HG03432 (cell line): Measurements from ENCODE around the gene AKAP1.

Experiments used
- ATAC-seq: cut with Tn5 transposase; IDR thresholded peaks from one replicate; pipeline ENCODE4 v1.9.1; 2021; ENCODE audit warnings: mild to moderate bottlenecking, moderate library complexity; ENCODE audit not compliant: unreplicated experiment

The AKAP1 gene

DNA sequence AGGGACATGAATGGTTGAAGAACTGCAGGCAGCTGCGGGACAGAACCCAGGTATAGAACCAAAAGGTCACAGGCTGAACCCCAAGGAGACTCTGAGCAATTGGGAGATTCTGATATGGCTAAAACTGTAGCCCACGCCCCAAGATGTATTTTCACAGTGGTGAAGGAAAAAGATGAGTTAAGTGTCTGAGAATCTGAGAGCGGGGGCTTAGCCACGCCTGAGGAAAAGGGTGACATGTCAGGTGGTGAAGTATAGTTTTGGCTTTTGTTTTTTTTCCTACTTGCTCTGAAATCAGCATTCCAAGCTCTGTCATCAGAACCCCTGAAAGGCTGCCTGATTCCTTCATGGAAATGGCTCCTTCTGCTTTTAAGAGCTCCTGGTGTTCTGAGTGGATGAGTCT, 73.3 kb downstream of the AKAP1 start:
- no peak for ATAC-seq

DNA sequence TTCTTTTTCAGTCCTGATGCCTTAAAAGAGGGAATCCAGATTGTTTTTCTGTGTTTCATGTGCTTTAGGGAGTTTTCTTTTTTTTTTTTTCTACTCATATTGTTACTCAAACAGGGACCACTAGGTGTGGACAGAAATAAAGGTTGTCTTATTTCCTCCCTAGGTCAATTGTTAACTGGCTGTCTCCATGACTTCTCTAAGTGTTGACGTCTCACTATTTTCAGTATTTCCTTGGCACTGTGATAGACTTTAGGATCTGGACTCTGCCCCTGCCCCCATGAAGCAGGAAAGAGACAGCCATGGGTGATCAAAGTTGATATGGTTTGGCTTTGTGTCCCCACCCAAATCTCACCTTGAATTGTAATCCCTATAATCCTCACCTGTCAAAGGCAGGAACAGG, 73.7 kb downstream of the AKAP1 start:
- no peak for ATAC-seq

DNA sequence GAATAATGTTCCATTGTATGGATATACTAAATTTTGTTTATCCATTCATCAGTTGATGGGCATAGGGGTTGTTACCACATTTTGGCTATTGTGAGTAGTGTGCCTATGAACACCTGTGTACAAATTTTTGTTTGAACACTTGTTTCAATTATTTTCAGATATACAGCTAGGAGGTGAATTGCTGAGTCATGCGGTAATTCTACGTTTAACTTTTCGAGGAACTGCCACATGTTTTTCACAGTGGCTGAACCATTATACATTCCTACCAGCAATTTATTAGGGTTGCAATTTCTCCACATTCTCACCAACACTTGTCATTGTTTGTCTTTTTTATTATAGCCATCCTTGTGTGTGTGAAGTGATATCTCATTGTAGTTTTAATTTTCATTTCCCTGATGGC, 75.6 kb downstream of the AKAP1 start:
- ATAC-seq, result no peak

DNA sequence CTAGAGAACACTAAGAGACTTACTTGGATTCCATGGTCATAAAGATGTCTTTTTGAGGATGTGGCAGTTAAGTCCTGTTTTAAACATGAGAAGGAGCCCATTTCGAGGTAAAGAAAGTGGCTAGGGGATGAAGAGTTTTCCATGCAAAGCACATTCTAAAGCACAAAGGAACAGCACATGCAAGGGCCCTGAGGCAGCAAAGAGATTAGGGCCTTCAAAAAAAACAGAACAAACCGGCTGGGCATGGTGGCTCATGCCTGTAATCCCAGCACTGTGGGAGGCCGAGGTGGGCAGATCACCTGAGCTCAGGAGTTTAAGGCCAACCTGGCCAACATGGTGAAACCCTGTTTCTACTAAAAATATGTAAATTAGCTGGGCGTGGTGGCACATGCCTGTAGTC, 79.8 kb downstream of the AKAP1 start:
- ATAC-seq, result no peak

DNA sequence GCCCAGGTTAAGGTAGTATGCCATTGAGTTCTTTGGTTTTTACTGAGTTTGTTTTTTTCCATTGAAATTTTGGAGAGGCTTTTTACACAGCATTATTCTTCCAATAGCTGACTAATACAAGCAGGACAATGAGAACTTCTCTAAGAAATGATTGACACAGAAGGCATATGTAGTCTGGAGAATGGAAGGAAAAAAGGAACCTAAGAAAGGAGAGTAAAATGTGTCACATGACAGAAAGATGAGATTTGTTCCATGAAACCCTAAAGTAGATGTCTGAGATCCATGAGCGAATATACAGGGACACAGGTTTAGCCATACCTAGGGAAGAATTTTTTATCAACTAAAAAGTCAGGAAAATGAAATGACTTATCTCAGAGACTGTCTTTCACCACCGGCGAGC, 80.7 kb downstream of the AKAP1 start:
- ATAC-seq, result no peak

DNA sequence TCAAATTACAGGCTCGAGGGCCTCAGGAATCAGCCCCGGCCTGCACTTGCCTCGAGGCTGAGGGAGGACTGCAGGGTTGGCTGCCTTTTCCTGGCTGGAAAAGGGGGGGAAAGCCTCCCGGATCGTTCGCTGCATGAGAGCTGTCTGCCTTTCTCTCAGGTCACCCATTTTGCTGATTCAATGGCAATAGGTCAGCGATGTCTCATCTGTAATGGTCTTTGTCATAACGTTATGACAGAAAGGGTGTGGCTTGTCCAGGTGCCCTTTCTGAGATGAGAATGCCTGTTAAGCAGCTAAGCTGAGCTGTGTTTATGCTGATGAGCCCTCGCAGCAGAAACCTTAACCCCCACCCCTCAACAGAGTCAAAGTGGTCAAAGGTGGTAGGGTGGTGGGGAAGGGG, 81.8 kb downstream of the AKAP1 start:
- no peak for ATAC-seq

DNA sequence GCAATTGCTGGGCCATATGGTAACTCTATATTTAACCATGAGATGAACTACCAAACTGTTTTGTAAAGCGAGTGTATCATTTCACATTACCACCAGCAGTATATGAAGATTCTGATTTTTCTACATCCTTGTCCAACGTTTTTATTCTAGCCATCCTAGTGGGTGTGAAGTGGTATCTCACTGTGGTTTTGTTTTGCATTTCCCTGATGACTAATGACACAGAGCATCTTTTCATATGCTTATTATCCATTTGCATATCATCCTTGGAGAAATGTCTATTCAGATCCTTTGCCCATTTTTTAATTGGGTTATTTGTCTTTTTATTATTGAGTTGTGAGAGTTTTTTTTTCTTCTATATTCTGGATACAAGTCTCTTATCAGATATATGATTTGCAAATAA, 83.6 kb downstream of the AKAP1 start:
- ATAC-seq, result no peak

DNA sequence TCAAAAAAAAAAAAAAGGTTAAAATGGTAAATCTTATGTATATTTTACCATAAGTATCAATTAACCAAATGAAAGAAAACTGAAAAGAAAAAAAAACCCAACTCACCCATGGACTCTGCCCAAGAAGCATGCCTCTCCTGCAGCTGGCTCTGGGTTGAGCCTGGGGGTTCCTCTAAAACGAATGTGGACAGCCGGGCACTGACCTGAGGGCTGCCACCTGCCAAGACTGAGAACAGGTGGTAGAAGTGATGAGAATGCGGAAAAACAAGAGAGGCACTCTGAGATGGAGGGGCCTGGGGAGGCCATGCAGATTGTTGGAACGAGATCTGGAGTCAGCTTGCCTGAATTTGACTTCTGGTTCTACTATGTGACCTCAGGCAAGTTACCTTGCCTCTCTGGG, 85.8 kb downstream of the AKAP1 start:
- no peak for ATAC-seq
